Measurements from ENCODE around the gene LAMA2. TPM values are rescaled to one million over a fixed set of nuclear protein-coding genes. Genes with fewer than 3 reads are reported as not detected.
"Not testable (repeated sequence)": the region's sequence is repeated elsewhere in the genome, so short reads cannot be mapped to it uniquely, and the experiment has no call there.

LAMA2 gene
- total RNA-seq, 1 donor from 2014 or later = 344 TPM

GRCh38 chr6:129053143-129053542 is 170.2 kb downstream of the LAMA2 start:
- DNase-seq (ENCODE audit: low spot score); intact Hi-C loops (cut with DNase I): not testable (repeated sequence)

- intact Hi-C loops (cut with DNase I) = no loop called here
- DNase-seq (ENCODE audit: low spot score) = no peak
Observed at GRCh38 chr6:129055796-129056195, 172.9 kb downstream of the LAMA2 start.

GRCh38 chr6:129059650-129060049 is 176.7 kb downstream of the LAMA2 start:
- DNase-seq (ENCODE audit: low spot score) = no peak
- intact Hi-C loops (cut with DNase I) = no loop called here

GRCh38 chr6:129069006-129069405 is 186.1 kb downstream of the LAMA2 start:
- DNase-seq (ENCODE audit: low spot score) = no peak

GRCh38 chr6:129073051-129073450 is 190.1 kb downstream of the LAMA2 start:
- intact Hi-C loops (cut with DNase I) = no loop called here
- DNase-seq (ENCODE audit: low spot score) = no peak

More at GRCh38 chr6:129069006-129069405, 186.1 kb downstream of the LAMA2 start:
- intact Hi-C loops (cut with DNase I) = no loop called here

- intact Hi-C loops (cut with DNase I) = no loop called here
- DNase-seq (ENCODE audit: low spot score) = no peak
Observed at GRCh38 chr6:129073691-129074395, 190.9 kb downstream of the LAMA2 start.

GRCh38 chr6:129084406-129084805 is 201.5 kb downstream of the LAMA2 start:
- DNase-seq (ENCODE audit: low spot score) = no peak
- intact Hi-C loops (cut with DNase I) = no loop called here

GRCh38 chr6:129088481-129088880 is 205.5 kb downstream of the LAMA2 start:
- intact Hi-C loops (cut with DNase I); DNase-seq (ENCODE audit: low spot score): not testable (repeated sequence)

- intact Hi-C loops (cut with DNase I) = no loop called here
- DNase-seq (ENCODE audit: low spot score) = no peak
Observed at GRCh38 chr6:129089357-129089756, 206.4 kb downstream of the LAMA2 start.

- no peak for DNase-seq (ENCODE audit: low spot score)
- intact Hi-C loops (cut with DNase I) = no loop called here
Observed at GRCh38 chr6:129094147-129094546, 211.2 kb downstream of the LAMA2 start.

- intact Hi-C loops (cut with DNase I) = no loop called here
- no peak for DNase-seq (ENCODE audit: low spot score)
Observed at GRCh38 chr6:129096651-129097290, 213.8 kb downstream of the LAMA2 start.

GRCh38 chr6:129098061-129098553 is 215.2 kb downstream of the LAMA2 start:
- intact Hi-C loops (cut with DNase I) = no loop called here

GRCh38 chr6:129099696-129100095 is 216.8 kb downstream of the LAMA2 start:
- intact Hi-C loops (cut with DNase I) = no loop called here
- no peak for DNase-seq (ENCODE audit: low spot score)

More at GRCh38 chr6:129098061-129098553, 215.2 kb downstream of the LAMA2 start:
- DNase-seq (ENCODE audit: low spot score) = no peak

GRCh38 chr6:129100164-129100563 is 217.2 kb downstream of the LAMA2 start:
- DNase-seq (ENCODE audit: low spot score) = no peak
- intact Hi-C loops (cut with DNase I) = no loop called here

- no peak for DNase-seq (ENCODE audit: low spot score)
Observed at GRCh38 chr6:129102741-129103140, 219.8 kb downstream of the LAMA2 start.

GRCh38 chr6:129104131-129104530 is 221.2 kb downstream of the LAMA2 start:
- intact Hi-C loops (cut with DNase I) = no loop called here
- DNase-seq (ENCODE audit: low spot score) = no peak

More at GRCh38 chr6:129102741-129103140, 219.8 kb downstream of the LAMA2 start:
- intact Hi-C loops (cut with DNase I) = no loop called here

- intact Hi-C loops (cut with DNase I) = no loop called here
- DNase-seq (ENCODE audit: low spot score) = no peak
Observed at GRCh38 chr6:129104560-129104959, 221.6 kb downstream of the LAMA2 start.

- no peak for DNase-seq (ENCODE audit: low spot score)
- intact Hi-C loops (cut with DNase I) = no loop called here
Observed at GRCh38 chr6:129105035-129105434, 222.1 kb downstream of the LAMA2 start.

GRCh38 chr6:129105793-129106192 is 222.9 kb downstream of the LAMA2 start:
- intact Hi-C loops (cut with DNase I) = no loop called here
- no peak for DNase-seq (ENCODE audit: low spot score)

- intact Hi-C loops (cut with DNase I) = no loop called here
Observed at GRCh38 chr6:129108337-129108736, 225.4 kb downstream of the LAMA2 start.

More at GRCh38 chr6:129108337-129108736, 225.4 kb downstream of the LAMA2 start:
- no peak for DNase-seq (ENCODE audit: low spot score)

Measured in cardiac septum (tissue), 1 donor.